ENCODE measurements around the gene PRPS2. TPM values are rescaled to one million over a fixed set of nuclear protein-coding genes. Genes with fewer than 3 reads are reported as not detected.

The PRPS2 gene
- total RNA-seq, 1 experiment from 2014 or later = 38.4 TPM

DNA sequence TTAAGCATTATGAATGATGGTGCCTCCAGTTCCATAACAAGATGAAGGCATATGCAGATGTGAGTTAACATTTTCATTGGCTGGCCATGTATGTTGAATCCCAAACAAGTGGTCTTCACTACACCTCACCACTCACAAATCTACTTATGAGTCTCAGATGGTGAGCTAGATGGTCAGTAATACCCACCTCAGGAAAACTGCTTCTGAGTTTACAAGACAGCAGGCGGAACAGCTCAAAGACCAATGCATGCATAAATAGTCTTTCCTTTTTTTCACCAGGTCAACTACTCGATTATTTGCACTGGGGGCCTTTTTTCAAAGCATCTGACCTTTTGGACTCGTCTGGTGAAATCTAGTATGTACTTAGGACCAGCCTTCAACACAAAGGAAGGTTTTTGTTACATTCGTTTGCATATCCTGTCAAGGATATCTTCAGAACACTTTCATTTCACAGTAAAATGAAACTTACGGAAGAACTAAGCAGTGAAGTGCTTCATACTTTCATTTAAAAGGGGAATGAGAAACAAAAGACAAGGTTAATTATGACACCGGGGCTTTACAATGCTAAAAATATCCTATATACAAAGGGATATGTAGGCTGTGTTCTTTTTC is 52.6 kb downstream of the PRPS2 start:
- H3K4me3 Mint-ChIP-seq = no peak overlapping the region
- CTCF ChIA-PET = no interaction called here
- H3K4me1 Mint-ChIP-seq = peaks cover 7% of the 10 kb centered on the region
- POLR2A ChIA-PET = no interaction called here
- H3K36me3 Mint-ChIP-seq = no peaks in the 10 kb centered on the region
- TF ChIP-seq GABPB1 (CRISPR knock-in tag; IDR thresholded peaks at IDR 0.05) = 0 out of 2 replicates have a peak, but pooled peaks have one; percentile 44
- TF ChIP-seq ZNF416 (CRISPR knock-in tag; IDR thresholded peaks at IDR 0.05) = no peak
- no peaks in the 10 kb centered on the region for H3K27me3 Mint-ChIP-seq (ENCODE audit: low read depth)
- no peaks in the 10 kb centered on the region for H3K9me3 Mint-ChIP-seq
- no peak for DNase-seq (ENCODE audit: low spot score)
- no peak overlapping the region for H3K27ac Mint-ChIP-seq
- ATAC-seq = no peak

DNA sequence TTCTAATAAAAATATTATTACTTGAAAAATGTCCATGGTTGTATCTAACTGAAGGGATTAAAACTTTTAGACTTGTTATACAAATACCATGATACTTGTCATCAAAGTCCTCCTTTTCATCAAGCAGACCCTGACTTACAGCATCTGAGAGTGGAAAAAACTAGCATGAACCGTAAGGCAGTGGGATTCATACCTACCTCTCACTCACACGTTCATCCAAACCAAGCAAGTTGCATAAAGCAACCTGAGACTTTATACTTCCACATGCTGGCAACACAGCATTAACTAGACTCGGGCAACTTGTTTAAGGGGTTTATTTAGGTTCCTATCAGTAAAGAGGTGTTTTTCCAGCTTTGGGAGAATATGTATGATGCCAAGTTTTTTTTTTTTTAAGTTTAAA is 53.1 kb downstream of the PRPS2 start:
- Mint-ChIP-seq H3K36me3 (no peaks in the 10 kb centered on the region), H3K27me3 (ENCODE audit: low read depth) (no peaks in the 10 kb centered on the region), H3K4me3 (no peak overlapping the region), H3K9me3 (peaks cover 2% of the 10 kb centered on the region; the same call in 1 of the 2 replicates), H3K27ac (no peak overlapping the region), H3K4me1 (peaks cover 7% of the 10 kb centered on the region)
- ATAC-seq = no peak
- POLR2A ChIA-PET = no interaction called here
- no peak for DNase-seq (ENCODE audit: low spot score)
- CTCF ChIA-PET = no interaction called here
- TF ChIP-seq NR1H2 (CRISPR knock-in tag; IDR thresholded peaks at IDR 0.05) (no peak), ZNF416 (CRISPR knock-in tag; IDR thresholded peaks at IDR 0.05) (no peak), SP1 (CRISPR knock-in tag; conservative IDR thresholded peaks at IDR 0.05) (no peak), ZNF423 (CRISPR knock-in tag; IDR thresholded peaks at IDR 0.05) (no peak), TCF7 (CRISPR knock-in tag; IDR thresholded peaks at IDR 0.05; ENCODE audit: low read depth) (no peak), MYBL2 (CRISPR knock-in tag; IDR thresholded peaks at IDR 0.05) (no peak), CREM (CRISPR knock-in tag; IDR thresholded peaks at IDR 0.05) (no peak), SOX15 (CRISPR knock-in tag; IDR thresholded peaks at IDR 0.05) (no peak), ETV6 (CRISPR knock-in tag; IDR thresholded peaks at IDR 0.05) (no peak), ZNF138 (CRISPR knock-in tag; conservative IDR thresholded peaks at IDR 0.05) (no peak), MXD4 (CRISPR knock-in tag; IDR thresholded peaks at IDR 0.05; ENCODE audit: borderline replicate concordance) (no peak)
- TF ChIP-seq, protein P1, sequence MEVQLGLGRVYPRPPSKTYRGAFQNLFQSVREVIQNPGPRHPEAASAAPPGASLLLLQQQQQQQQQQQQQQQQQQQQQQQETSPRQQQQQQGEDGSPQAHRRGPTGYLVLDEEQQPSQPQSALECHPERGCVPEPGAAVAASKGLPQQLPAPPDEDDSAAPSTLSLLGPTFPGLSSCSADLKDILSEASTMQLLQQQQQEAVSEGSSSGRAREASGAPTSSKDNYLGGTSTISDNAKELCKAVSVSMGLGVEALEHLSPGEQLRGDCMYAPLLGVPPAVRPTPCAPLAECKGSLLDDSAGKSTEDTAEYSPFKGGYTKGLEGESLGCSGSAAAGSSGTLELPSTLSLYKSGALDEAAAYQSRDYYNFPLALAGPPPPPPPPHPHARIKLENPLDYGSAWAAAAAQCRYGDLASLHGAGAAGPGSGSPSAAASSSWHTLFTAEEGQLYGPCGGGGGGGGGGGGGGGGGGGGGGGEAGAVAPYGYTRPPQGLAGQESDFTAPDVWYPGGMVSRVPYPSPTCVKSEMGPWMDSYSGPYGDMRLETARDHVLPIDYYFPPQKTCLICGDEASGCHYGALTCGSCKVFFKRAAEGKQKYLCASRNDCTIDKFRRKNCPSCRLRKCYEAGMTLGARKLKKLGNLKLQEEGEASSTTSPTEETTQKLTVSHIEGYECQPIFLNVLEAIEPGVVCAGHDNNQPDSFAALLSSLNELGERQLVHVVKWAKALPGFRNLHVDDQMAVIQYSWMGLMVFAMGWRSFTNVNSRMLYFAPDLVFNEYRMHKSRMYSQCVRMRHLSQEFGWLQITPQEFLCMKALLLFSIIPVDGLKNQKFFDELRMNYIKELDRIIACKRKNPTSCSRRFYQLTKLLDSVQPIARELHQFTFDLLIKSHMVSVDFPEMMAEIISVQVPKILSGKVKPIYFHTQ (CRISPR knock-in tag; IDR thresholded peaks at IDR 0.05) = no peak
- TF ChIP-seq, protein P2, sequence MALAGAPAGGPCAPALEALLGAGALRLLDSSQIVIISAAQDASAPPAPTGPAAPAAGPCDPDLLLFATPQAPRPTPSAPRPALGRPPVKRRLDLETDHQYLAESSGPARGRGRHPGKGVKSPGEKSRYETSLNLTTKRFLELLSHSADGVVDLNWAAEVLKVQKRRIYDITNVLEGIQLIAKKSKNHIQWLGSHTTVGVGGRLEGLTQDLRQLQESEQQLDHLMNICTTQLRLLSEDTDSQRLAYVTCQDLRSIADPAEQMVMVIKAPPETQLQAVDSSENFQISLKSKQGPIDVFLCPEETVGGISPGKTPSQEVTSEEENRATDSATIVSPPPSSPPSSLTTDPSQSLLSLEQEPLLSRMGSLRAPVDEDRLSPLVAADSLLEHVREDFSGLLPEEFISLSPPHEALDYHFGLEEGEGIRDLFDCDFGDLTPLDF (CRISPR knock-in tag; IDR thresholded peaks at IDR 0.05) = no peak
- TF ChIP-seq, protein P3, sequence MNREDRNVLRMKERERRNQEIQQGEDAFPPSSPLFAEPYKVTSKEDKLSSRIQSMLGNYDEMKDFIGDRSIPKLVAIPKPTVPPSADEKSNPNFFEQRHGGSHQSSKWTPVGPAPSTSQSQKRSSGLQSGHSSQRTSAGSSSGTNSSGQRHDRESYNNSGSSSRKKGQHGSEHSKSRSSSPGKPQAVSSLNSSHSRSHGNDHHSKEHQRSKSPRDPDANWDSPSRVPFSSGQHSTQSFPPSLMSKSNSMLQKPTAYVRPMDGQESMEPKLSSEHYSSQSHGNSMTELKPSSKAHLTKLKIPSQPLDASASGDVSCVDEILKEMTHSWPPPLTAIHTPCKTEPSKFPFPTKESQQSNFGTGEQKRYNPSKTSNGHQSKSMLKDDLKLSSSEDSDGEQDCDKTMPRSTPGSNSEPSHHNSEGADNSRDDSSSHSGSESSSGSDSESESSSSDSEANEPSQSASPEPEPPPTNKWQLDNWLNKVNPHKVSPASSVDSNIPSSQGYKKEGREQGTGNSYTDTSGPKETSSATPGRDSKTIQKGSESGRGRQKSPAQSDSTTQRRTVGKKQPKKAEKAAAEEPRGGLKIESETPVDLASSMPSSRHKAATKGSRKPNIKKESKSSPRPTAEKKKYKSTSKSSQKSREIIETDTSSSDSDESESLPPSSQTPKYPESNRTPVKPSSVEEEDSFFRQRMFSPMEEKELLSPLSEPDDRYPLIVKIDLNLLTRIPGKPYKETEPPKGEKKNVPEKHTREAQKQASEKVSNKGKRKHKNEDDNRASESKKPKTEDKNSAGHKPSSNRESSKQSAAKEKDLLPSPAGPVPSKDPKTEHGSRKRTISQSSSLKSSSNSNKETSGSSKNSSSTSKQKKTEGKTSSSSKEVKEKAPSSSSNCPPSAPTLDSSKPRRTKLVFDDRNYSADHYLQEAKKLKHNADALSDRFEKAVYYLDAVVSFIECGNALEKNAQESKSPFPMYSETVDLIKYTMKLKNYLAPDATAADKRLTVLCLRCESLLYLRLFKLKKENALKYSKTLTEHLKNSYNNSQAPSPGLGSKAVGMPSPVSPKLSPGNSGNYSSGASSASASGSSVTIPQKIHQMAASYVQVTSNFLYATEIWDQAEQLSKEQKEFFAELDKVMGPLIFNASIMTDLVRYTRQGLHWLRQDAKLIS (CRISPR knock-in tag; IDR thresholded peaks at IDR 0.05; ENCODE audit: borderline replicate concordance) = no peak
- TF ChIP-seq, protein P4, sequence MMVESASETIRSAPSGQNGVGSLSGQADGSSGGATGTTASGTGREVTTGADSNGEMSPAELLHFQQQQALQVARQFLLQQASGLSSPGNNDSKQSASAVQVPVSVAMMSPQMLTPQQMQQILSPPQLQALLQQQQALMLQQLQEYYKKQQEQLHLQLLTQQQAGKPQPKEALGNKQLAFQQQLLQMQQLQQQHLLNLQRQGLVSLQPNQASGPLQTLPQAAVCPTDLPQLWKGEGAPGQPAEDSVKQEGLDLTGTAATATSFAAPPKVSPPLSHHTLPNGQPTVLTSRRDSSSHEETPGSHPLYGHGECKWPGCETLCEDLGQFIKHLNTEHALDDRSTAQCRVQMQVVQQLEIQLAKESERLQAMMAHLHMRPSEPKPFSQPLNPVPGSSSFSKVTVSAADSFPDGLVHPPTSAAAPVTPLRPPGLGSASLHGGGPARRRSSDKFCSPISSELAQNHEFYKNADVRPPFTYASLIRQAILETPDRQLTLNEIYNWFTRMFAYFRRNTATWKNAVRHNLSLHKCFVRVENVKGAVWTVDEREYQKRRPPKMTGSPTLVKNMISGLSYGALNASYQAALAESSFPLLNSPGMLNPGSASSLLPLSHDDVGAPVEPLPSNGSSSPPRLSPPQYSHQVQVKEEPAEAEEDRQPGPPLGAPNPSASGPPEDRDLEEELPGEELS (CRISPR knock-in tag; IDR thresholded peaks at IDR 0.05) = no peak

Measured in WTC11 (cell line).